H1 (cell line): ENCODE measurements around the gene MARCHF10. TPM values are rescaled to one million over a fixed set of nuclear protein-coding genes. Genes with fewer than 3 reads are reported as not detected.

Experiments used
- BACH1 ChIP-seq: IDR thresholded peaks from 2 replicates; pipeline ENCODE4 v1.6.1; 2012; ENCODE audit warnings: low read length, improper control_type of control experiment
- BRCA1 ChIP-seq: IDR thresholded peaks from 2 replicates; pipeline ENCODE4 v1.6.1; 2012; ENCODE audit warnings: low read depth, low read length, improper control_type of control experiment
- CTBP2 ChIP-seq: IDR thresholded peaks from 2 replicates; pipeline ENCODE4 v1.7.0; 2011; ENCODE audit warnings: borderline replicate concordance, mild to moderate bottlenecking, moderate library complexity, mixed read lengths, low read length; ENCODE audit not compliant: insufficient read depth, insufficient read length
- FOSL1 ChIP-seq: IDR thresholded peaks from 2 replicates; pipeline ENCODE4 v1.6.1; 2011; ENCODE audit warnings: mild to moderate bottlenecking, low read depth, low read length, moderate library complexity; ENCODE audit not compliant: insufficient read depth
- HDAC2 ChIP-seq, 2 experiments: fragments of 300-600 bp in 1 of 2; sonication (generic) in 1 of 2; IDR thresholded peaks; 2 replicates each; pipeline ENCODE4 v1.6.1; 2011 to 2012; ENCODE audit warnings: low read depth in 2 of 2, low read length in 2 of 2, mild to moderate bottlenecking in 2 of 2, moderate library complexity in 2 of 2, borderline replicate concordance in 1 of 2, inconsistent platforms in 1 of 2
- HDAC6 ChIP-seq: IDR thresholded peaks from one replicate; pipeline ENCODE4 v1.7.1; 2012; ENCODE audit warnings: low read depth, mild to moderate bottlenecking, inconsistent platforms, low read length, moderate library complexity
- KDM4A ChIP-seq: IDR thresholded peaks from one replicate; pipeline ENCODE4 v1.7.1; 2012; ENCODE audit warnings: low read depth, mild to moderate bottlenecking, moderate library complexity, low read length, inconsistent platforms; ENCODE audit not compliant: severe bottlenecking
- KDM5A ChIP-seq: fragments of 200-600 bp; IDR thresholded peaks from 2 replicates; pipeline ENCODE4 v1.7.1; 2012; ENCODE audit warnings: mild to moderate bottlenecking, low read length, inconsistent platforms, mixed read lengths
- SP2 ChIP-seq: IDR thresholded peaks from 2 replicates; pipeline ENCODE4 v1.6.1; 2012; ENCODE audit warnings: mild to moderate bottlenecking, low read length, inconsistent platforms
- SRF ChIP-seq: IDR thresholded peaks from 2 replicates; pipeline ENCODE4 v1.6.1; 2011; ENCODE audit warnings: mild to moderate bottlenecking, low read depth, low read length, moderate library complexity
- TAF1 ChIP-seq: IDR thresholded peaks from 2 replicates; pipeline ENCODE4 v1.6.1; 2011; ENCODE audit warnings: mild to moderate bottlenecking, low read depth, low read length
- TBP ChIP-seq: IDR thresholded peaks from 2 replicates; pipeline ENCODE4 v1.6.1; 2011; ENCODE audit warnings: low read depth, low read length, improper control_type of control experiment
- polyA plus RNA-seq, 7 experiments: library from polyadenylated mRNA; depleted of rRNA in 3 of 7; stranded (reverse) in 5 of 7; unstranded in 2 of 7; fragments of >200 nt in 5 of 7; fragments of 200-250 nt in 2 of 7; gene quantifications; 1 replicate in 5 of 7; 2 replicates in 1 of 7; 4 replicates in 1 of 7; pipeline versions ENCODE4 v1.2.1 to v1.2.3, GENCODE V29; 2011 to 2013; ENCODE audit warnings: missing spikeins in 2 of 7, mixed read lengths in 2 of 7
- total RNA-seq: library from RNA; stranded (reverse); fragmentation: NEBNext Ultra II Directional; extraction: Animal tissue kit (Norgen Biotek cat#: 25700); gene quantifications from 2 replicates; pipeline ENCODE4 v1.2.1, GENCODE V29; 2021
- TF ChIP-seq, protein P1 (sequence below): IDR thresholded peaks from 2 replicates; pipeline ENCODE4 v1.6.1; 2012; ENCODE audit warnings: low read length, inconsistent platforms
- TF ChIP-seq, protein P2 (sequence below): IDR thresholded peaks from 2 replicates; pipeline ENCODE4 v1.6.1; 2011; ENCODE audit warnings: low read length, improper control_type of control experiment
- TF ChIP-seq, protein P3 (sequence below): IDR thresholded peaks from 2 replicates; pipeline ENCODE4 v1.6.1; 2012; ENCODE audit warnings: inconsistent platforms
- TF ChIP-seq, protein P4 (sequence below), 3 experiments: IDR thresholded peaks; 1 replicate in 2 of 3; 2 replicates in 1 of 3; pipeline versions ENCODE4 v1.5.1 to v1.6.1; 2011; ENCODE audit warnings: low read length in 3 of 3, mild to moderate bottlenecking in 3 of 3, inconsistent platforms in 2 of 3, low read depth in 1 of 3, moderate library complexity in 1 of 3; ENCODE audit not compliant: insufficient read depth in 1 of 3; ENCODE audit errors: control extremely low read depth in 1 of 3
- TF ChIP-seq, protein P5 (sequence below): IDR thresholded peaks from 2 replicates; pipeline ENCODE4 v1.6.1; 2012; ENCODE audit warnings: inconsistent platforms

Gene MARCHF10
- total and polyA plus RNA-seq, 2 of the 8 experiments (the other 6 are each of a cell fraction or from before 2014, with no cell fraction given), result 0.48 to 0.73 TPM

DNA sequence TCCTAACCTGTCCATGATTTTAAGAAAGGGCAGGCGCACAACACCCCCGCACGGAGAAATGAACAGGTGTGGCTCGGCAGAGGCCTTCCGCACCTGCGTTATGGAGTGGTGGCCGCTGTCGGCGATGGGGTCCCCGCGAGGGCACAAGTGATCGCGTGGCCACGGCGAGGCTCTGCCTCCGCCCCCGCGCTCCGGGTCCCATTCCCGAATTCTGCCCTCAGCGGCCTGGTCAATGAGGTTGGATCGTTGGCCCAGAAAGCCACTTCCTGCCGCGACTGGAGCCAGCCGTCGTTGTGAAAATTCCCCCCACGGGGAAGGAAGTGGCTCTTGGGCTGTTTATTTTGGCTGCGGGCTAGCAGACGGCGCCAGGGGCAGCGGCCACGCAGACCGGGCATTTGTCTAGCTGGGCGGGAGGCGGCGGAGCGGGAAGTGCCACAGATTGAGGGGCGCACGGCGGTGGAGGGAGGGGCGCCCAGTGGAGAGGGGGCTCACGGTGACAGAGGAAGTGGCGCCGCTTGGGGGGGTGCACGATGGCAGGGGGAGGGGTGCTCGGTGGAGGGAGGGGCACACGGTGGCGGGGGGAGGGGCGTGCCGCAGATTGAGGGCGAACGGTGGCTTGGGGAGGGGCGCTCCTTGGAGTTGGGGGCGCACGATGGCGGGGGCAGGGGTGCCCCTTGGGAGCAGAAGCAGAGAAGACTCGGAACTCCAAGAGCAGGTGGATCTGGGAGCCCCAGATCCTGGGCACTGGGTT lies 155.7 kb downstream of the MARCHF10 start (continued):
- TF ChIP-seq, protein P1, sequence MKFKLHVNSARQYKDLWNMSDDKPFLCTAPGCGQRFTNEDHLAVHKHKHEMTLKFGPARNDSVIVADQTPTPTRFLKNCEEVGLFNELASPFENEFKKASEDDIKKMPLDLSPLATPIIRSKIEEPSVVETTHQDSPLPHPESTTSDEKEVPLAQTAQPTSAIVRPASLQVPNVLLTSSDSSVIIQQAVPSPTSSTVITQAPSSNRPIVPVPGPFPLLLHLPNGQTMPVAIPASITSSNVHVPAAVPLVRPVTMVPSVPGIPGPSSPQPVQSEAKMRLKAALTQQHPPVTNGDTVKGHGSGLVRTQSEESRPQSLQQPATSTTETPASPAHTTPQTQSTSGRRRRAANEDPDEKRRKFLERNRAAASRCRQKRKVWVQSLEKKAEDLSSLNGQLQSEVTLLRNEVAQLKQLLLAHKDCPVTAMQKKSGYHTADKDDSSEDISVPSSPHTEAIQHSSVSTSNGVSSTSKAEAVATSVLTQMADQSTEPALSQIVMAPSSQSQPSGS, result no peak
- TF ChIP-seq HDAC2 (IDR thresholded peaks at IDR 0.05; ENCODE audit: borderline replicate concordance in 1 of 2, low read depth in 2 of 2, low read length in 2 of 2), result peak in 1 of 2 experiments; percentile 23; a peak in 1 of 4 replicates
- TF ChIP-seq FOSL1, result no peak
- TF ChIP-seq, protein P2, sequence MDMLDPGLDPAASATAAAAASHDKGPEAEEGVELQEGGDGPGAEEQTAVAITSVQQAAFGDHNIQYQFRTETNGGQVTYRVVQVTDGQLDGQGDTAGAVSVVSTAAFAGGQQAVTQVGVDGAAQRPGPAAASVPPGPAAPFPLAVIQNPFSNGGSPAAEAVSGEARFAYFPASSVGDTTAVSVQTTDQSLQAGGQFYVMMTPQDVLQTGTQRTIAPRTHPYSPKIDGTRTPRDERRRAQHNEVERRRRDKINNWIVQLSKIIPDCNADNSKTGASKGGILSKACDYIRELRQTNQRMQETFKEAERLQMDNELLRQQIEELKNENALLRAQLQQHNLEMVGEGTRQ, result no peak
- TF ChIP-seq SP2, result no peak
- TF ChIP-seq BACH1, result peak; percentile 36; the same call in 1 of the 2 replicates
- TF ChIP-seq TBP, result 0 out of 2 replicates have a peak, but pooled peaks have one; percentile 26
- TF ChIP-seq KDM5A, result no peak
- TF ChIP-seq CTBP2, result peak; percentile 61
- no peak for TF ChIP-seq BRCA1
- no peak for TF ChIP-seq SRF
- TF ChIP-seq, protein P3, sequence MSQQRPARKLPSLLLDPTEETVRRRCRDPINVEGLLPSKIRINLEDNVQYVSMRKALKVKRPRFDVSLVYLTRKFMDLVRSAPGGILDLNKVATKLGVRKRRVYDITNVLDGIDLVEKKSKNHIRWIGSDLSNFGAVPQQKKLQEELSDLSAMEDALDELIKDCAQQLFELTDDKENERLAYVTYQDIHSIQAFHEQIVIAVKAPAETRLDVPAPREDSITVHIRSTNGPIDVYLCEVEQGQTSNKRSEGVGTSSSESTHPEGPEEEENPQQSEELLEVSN, result peak; percentile 66; the same call in 1 of the 2 replicates
- TF ChIP-seq, protein P4, sequence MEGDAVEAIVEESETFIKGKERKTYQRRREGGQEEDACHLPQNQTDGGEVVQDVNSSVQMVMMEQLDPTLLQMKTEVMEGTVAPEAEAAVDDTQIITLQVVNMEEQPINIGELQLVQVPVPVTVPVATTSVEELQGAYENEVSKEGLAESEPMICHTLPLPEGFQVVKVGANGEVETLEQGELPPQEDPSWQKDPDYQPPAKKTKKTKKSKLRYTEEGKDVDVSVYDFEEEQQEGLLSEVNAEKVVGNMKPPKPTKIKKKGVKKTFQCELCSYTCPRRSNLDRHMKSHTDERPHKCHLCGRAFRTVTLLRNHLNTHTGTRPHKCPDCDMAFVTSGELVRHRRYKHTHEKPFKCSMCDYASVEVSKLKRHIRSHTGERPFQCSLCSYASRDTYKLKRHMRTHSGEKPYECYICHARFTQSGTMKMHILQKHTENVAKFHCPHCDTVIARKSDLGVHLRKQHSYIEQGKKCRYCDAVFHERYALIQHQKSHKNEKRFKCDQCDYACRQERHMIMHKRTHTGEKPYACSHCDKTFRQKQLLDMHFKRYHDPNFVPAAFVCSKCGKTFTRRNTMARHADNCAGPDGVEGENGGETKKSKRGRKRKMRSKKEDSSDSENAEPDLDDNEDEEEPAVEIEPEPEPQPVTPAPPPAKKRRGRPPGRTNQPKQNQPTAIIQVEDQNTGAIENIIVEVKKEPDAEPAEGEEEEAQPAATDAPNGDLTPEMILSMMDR (IDR thresholded peaks at IDR 0.05; ENCODE audit: control extremely low read depth in 1 of 3, insufficient read depth in 1 of 3, low read depth in 1 of 3, low read length in 3 of 3), result no peak
- TF ChIP-seq HDAC6, result no peak
- peak; percentile 38; the same call in 1 of the 2 replicates for TF ChIP-seq TAF1
- peak; percentile 58 for TF ChIP-seq KDM4A
- TF ChIP-seq, protein P5, sequence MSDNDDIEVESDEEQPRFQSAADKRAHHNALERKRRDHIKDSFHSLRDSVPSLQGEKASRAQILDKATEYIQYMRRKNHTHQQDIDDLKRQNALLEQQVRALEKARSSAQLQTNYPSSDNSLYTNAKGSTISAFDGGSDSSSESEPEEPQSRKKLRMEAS, result peak; percentile 70; the same call in 1 of the 2 replicates
